Dermis blood vessel endothelial cell (primary cell): ENCODE measurements around the gene ZNF30. TPM values are rescaled to one million over a fixed set of nuclear protein-coding genes. Genes with fewer than 3 reads are reported as not detected.
"Not testable (repeated sequence)": the region's sequence is repeated elsewhere in the genome, so short reads cannot be mapped to it uniquely, and the experiment has no call there.

ENCODE experiments used
- DNase-seq: peaks from one replicate; pipeline ENCODE4 v3.0.0; 2010
- total RNA-seq: library from RNA; depleted of rRNA; stranded (reverse); fragments of >200 nt; gene quantifications from 2 replicates; pipeline ENCODE4 v1.2.3, GENCODE V29; 2014

The ZNF30 gene
- total RNA-seq, 1 donor from 2014 or later = 7.3 TPM

- DNase-seq = no peak
Measured at GRCh38 chr19:34989298-34989697, 62.6 kb downstream of the ZNF30 start.

GRCh38 chr19:34990578-34991192 is 64.0 kb downstream of the ZNF30 start:
- no peak for DNase-seq

GRCh38 chr19:34991542-34992333 is 65.0 kb downstream of the ZNF30 start:
- DNase-seq = no peak

- DNase-seq = not testable (repeated sequence)
Measured at GRCh38 chr19:34992582-34992981, 65.9 kb downstream of the ZNF30 start.

- no peak for DNase-seq
Measured at GRCh38 chr19:34994286-34994642, 67.6 kb downstream of the ZNF30 start.

Other genes with a start within 250 kb of the ZNF30 start
- gene SCGB2B2, start 249.7 kb upstream of the ZNF30 start, total RNA-seq = not detected in 2 replicates
- 15.8 and 19.4 TPM in 2 replicates for gene ZNF302, start 249.2 kb upstream of the ZNF30 start, total RNA-seq
- 16.7 and 17.2 TPM in 2 replicates for gene ZNF181, start 192.7 kb upstream of the ZNF30 start, total RNA-seq
- gene ZNF599, start 153.7 kb upstream of the ZNF30 start, total RNA-seq = 6.3 and 8.7 TPM in 2 replicates
- gene ZNF792, start 37.3 kb downstream of the ZNF30 start, total RNA-seq = 55.2 and 57.2 TPM in 2 replicates
- 48.5 and 56.0 TPM in 2 replicates for gene GRAMD1A, start 73.4 kb downstream of the ZNF30 start, total RNA-seq
- 6.5 and 15.9 TPM in 2 replicates for gene SCN1B, start 103.6 kb downstream of the ZNF30 start, total RNA-seq
- gene HPN, start 114.8 kb downstream of the ZNF30 start, total RNA-seq = 0.09 and 0.17 TPM in 2 replicates
- gene FXYD3, start 188.9 kb downstream of the ZNF30 start, total RNA-seq = 0.68 TPM in 1 of 2 replicates, not detected in the other
- 0.34 TPM in 1 of 2 replicates, not detected in the other for gene LGI4, start 208.2 kb downstream of the ZNF30 start, total RNA-seq
- not detected in 2 replicates for gene FXYD1, start 211.9 kb downstream of the ZNF30 start, total RNA-seq
- gene FXYD7, start 216.4 kb downstream of the ZNF30 start, total RNA-seq = not detected in 2 replicates
- gene FXYD5, start 227.8 kb downstream of the ZNF30 start, total RNA-seq = 17.2 and 19.3 TPM in 2 replicates